GM12864 (cell line): Measurements from ENCODE around the gene MARCHF4.

ENCODE experiments used
- DNase-seq: peaks from one replicate; pipeline ENCODE4 v3.0.0-alpha.2; 2011; ENCODE audit warnings: low read depth
- H3K4me3 ChIP-seq: 2 replicates; pipeline ENCODE4 v1.5.1; 2011; ENCODE audit warnings: mild to moderate bottlenecking, low read depth, low read length, control low read depth
- TF ChIP-seq, protein P1 (sequence below): IDR thresholded peaks from 2 replicates; pipeline ENCODE4 v1.5.1; 2011; ENCODE audit warnings: low read depth, mild to moderate bottlenecking, moderate library complexity, low read length, control low read depth, inconsistent platforms; ENCODE audit errors: missing control alignments

Gene MARCHF4

DNA sequence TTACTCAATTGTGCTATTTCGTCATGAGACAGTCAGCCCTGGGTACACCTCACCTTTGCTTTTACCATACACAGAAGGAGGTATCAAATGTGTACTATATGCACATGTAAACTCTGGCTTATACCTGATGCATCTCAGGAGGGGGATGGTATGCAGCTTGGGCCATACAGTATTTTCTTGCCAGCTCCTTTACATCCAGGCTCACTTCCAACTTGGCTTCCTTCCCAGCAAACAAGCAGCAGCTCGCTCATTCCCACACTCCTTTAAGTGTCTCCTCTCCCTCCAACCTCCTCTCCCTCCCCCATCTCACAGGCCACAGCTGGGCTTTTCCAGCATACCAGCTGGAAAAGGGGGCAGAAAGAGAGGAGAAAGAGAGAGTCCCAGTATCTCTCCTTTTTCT lies 9.6 kb downstream of the MARCHF4 start:
- no peak for DNase-seq
- H3K4me3 ChIP-seq, result no peak overlapping the region
- TF ChIP-seq, protein P1, sequence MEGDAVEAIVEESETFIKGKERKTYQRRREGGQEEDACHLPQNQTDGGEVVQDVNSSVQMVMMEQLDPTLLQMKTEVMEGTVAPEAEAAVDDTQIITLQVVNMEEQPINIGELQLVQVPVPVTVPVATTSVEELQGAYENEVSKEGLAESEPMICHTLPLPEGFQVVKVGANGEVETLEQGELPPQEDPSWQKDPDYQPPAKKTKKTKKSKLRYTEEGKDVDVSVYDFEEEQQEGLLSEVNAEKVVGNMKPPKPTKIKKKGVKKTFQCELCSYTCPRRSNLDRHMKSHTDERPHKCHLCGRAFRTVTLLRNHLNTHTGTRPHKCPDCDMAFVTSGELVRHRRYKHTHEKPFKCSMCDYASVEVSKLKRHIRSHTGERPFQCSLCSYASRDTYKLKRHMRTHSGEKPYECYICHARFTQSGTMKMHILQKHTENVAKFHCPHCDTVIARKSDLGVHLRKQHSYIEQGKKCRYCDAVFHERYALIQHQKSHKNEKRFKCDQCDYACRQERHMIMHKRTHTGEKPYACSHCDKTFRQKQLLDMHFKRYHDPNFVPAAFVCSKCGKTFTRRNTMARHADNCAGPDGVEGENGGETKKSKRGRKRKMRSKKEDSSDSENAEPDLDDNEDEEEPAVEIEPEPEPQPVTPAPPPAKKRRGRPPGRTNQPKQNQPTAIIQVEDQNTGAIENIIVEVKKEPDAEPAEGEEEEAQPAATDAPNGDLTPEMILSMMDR, result no peak

DNA sequence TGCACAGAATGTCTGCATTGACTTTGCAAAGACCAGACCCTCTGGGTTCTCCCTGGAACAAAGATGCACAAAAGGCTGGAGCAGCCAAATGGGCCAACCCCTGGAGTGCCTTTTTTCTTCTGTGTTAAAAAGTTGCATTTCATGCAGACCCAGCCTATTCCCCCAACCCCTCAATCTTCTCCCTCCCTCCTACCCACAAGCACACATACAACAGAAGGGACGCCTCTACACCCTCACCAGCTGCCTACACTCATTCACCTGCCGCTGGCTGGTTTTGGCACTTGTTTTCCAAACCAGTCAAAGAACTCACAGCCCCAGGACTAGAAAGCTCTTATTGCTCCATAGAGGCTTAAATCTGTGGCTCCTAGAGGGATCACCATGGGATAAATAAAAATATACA lies 16.6 kb downstream of the MARCHF4 start:
- TF ChIP-seq, protein P1, result no peak
- DNase-seq, result no peak
- no peak overlapping the region for H3K4me3 ChIP-seq

DNA sequence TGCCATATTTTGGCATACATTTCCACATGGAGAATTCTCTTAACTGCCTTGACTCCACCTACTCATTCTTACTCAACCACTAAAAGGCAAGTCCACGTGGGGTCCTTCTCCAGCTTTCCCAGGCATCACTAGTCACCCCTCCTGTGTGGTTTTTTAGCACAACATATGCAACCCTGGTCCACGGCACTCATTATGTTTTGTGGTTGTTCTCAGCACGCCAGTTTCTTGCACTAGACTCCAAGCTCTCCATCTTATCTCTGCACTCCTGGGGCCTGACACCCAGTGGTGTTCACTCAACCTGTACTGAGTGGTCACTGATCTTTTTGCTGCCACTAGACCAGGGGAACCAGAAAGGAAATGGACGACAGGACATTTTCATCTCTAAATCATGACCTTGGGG lies 18.0 kb downstream of the MARCHF4 start:
- TF ChIP-seq, protein P1, result no peak
- DNase-seq, result no peak
- H3K4me3 ChIP-seq, result no peak overlapping the region

DNA sequence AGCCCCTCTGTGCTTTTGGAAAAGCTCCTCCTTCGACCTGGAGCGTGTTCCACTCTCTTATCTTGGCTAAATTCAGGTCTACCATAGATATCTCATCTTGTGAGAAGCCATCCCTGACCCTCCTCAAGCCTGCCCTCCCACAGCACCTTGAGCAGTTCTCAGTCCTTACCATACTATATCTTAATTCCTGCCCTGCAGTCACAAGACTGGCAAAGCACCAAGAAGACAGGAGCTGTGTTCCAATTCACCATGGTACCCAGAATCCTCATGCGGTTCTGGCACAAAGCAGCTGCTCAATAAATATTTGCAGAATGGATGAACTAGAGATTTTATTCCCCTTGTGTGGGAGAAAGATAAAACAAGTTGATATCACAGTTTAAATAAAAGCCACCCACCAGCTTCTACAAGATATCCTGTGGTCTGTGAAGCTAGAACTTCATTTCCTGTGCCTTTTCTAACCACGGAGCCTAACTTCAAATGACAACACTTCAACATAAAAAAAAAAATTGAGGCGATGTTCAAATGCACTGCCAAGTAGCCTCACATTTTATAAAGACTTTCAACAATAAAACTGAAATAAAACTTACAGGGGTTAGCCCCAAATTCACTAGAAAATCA lies 19.5 kb downstream of the MARCHF4 start:
- TF ChIP-seq, protein P1, result no peak
- no peak overlapping the region for H3K4me3 ChIP-seq
- no peak for DNase-seq

DNA sequence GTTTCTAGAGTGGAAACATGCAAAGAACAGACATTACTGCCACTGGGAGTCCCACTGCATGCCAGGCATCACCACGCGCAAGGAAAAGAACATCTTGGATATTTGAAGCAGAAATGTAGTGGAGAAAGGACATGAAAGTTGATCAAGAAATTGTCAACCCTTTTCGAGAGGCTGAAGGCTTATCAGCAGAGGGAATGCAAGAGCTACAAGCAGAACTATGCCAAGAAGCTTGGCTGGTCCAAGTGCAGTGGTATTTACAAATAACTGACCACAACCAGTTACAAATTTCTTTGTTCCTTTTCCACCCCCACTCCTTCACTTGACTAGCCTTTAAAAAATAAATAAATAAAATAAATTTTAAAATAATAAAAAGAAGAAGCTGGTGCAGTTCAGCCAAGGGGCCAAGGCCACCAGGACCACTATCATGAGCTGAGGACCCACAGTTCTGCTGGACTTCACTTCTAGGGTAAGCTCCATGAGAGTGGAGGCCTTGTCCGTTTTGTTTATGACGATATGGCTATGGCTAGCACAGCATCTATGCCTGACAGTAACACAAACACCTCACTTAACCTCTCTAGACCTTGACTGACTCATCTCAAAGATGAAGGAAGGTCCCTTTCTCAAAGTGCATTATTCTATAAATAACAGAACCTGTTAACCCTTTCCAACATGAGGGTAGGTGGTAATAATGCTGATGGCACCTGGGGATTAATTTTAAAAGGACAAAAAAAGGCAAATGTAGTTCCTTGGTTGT lies 20.9 kb downstream of the MARCHF4 start:
- no peak for DNase-seq

DNA sequence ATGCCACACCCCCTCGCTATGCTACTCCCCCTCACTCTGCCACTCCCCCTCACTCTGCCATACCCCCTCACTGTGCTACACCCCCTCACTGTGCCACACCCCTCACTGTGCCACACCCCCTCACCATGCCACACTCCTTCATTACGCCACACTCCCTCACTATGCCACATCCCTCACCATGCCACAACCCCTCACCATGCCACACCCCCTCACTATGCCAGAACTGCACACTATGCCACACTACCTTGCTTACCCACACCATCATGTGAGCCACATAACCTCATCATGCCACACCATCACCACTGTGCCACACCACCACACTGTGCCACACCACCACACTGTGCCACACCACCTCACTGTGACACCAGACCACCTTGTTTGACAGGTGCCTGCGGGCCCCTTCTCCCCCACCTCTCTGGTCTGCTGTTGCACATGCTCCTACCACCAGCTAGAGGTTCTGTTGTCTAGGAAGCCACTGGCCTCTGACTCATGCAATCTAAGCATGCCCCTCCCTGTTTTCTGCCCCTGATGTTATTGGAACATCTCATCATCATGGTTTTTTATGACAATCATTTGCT lies 22.0 kb downstream of the MARCHF4 start:
- TF ChIP-seq, protein P1, result no peak
- DNase-seq, result no peak
- no peak overlapping the region for H3K4me3 ChIP-seq

More for the DNA sequence above, 20.9 kb downstream of the MARCHF4 start:
- H3K4me3 ChIP-seq, result no peak overlapping the region
- TF ChIP-seq, protein P1, result no peak

DNA sequence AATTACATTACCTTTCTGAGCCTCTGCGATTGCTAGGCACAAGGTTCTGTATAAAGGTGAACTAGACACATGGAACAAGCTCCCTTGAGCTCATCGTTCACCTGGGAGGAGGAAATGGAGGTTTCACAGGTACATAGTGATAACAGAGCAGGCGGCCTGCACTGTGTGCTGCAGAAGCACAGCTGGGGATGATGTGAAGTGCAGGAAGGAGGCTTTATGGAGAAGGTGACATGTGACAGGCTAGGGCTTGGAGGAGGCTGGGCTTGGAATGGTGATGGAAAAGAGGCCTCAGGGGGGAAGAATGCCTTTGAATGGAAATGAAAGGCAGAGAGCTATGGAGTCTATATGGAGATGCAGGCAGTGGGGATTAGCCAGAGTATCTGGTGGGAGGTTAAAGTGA lies 22.9 kb downstream of the MARCHF4 start:
- no peak for DNase-seq
- TF ChIP-seq, protein P1, result no peak
- H3K4me3 ChIP-seq, result no peak overlapping the region
